Left ventricle myocardium inferior (tissue), 1 donor: ENCODE data around the gene CHPF. TPM values are rescaled to one million over a fixed set of nuclear protein-coding genes. Genes with fewer than 3 reads are reported as not detected.

ENCODE experiments used
- DNase-seq: peaks from one replicate; pipeline ENCODE4 v3.0.0-alpha.2; 2020
- H3K27ac ChIP-seq: fragments of 200-600 bp; replicated peaks from 2 replicates; pipeline ENCODE4 v1.8.0; 2021
- H3K27me3 ChIP-seq: fragments of 200-600 bp; 2 replicates; pipeline ENCODE4 v1.8.0; 2021; ENCODE audit warnings: low read depth
- H3K36me3 ChIP-seq: fragments of 200-600 bp; 2 replicates; pipeline ENCODE4 v1.8.0; 2021
- H3K4me1 ChIP-seq: fragments of 200-600 bp; 2 replicates; pipeline ENCODE4 v1.8.0; 2021
- H3K4me3 ChIP-seq: fragments of 200-600 bp; 2 replicates; pipeline ENCODE4 v1.8.0; 2021; ENCODE audit warnings: mild to moderate bottlenecking, moderate library complexity
- H3K9me3 ChIP-seq: fragments of 200-600 bp; replicated peaks from 2 replicates; pipeline ENCODE4 v1.8.0; 2021
- CTCF ChIP-seq: fragments of 200-600 bp; IDR thresholded peaks from 2 replicates; pipeline ENCODE4 v1.8.0; 2021; ENCODE audit warnings: antibody characterized with exemption, mild to moderate bottlenecking, borderline replicate concordance
- intact Hi-C: fragments of 100-400 bp; cut with micrococcal nuclease; formaldehyde crosslinking; loops from one replicate; pipeline ENCODE4 v1.11.0; 2022
- total RNA-seq: library from RNA; stranded (reverse); fragmentation: NEBNext Ultra II Directional; extraction: Animal tissue kit (Norgen Biotek cat#: 25700); gene quantifications from one replicate; pipeline ENCODE4 v1.2.1, GENCODE V29; 2021
- donor health status: DM: no; HTN: yes; CAD: no; lungs with severe emphysema.

CHPF gene
- total RNA-seq, 1 donor from 2014 or later, result 104 TPM

GRCh38 chr2:219524817-219525216, 18.8 kb downstream of the CHPF start:
- no peak overlapping the region for H3K4me3 ChIP-seq
- intact Hi-C loops, result loop anchor here (10.0 kb wide), 1 partner anchor 70 kb away; no protein-coding TSS in a partner anchor
- TF ChIP-seq CTCF, result no peak
- no peaks in the 10 kb centered on the region for H3K9me3 ChIP-seq
- peaks cover 99% of the 10 kb centered on the region for H3K27me3 ChIP-seq
- peaks cover 50% of the 10 kb centered on the region for H3K4me1 ChIP-seq
- H3K27ac ChIP-seq, result no peak overlapping the region
- no peaks in the 10 kb centered on the region for H3K36me3 ChIP-seq
- no peak for DNase-seq

GRCh38 chr2:219523031-219523671, 20.5 kb downstream of the CHPF start:
- intact Hi-C loops, result loop anchor here (10.0 kb wide), 1 partner anchor 68 kb away; no protein-coding TSS in a partner anchor
- no peak for DNase-seq
- H3K27me3 ChIP-seq, result peaks cover 98% of the 10 kb centered on the region

GRCh38 chr2:219522111-219523030, 21.2 kb downstream of the CHPF start:
- peak overlapping the region; percentile 49 for H3K4me3 ChIP-seq
- intact Hi-C loops, result loop anchor here (10.0 kb wide), 1 partner anchor 68 kb away; no protein-coding TSS in a partner anchor
- no peaks in the 10 kb centered on the region for H3K36me3 ChIP-seq
- DNase-seq, result no peak
- no peak for TF ChIP-seq CTCF
- no peaks in the 10 kb centered on the region for H3K9me3 ChIP-seq
- H3K4me1 ChIP-seq, result peaks cover 46% of the 10 kb centered on the region
- peak overlapping the region; percentile 47 for H3K27ac ChIP-seq
- H3K27me3 ChIP-seq, result peaks cover 98% of the 10 kb centered on the region

More at GRCh38 chr2:219523031-219523671, 20.5 kb downstream of the CHPF start:
- Histone ChIP-seq H3K9me3 (no peaks in the 10 kb centered on the region), H3K4me1 (peaks cover 47% of the 10 kb centered on the region), H3K27ac (no peak overlapping the region), H3K4me3 (peak overlapping the region; percentile 49), H3K36me3 (no peaks in the 10 kb centered on the region)
- no peak for TF ChIP-seq CTCF

- Histone ChIP-seq H3K27ac (peak overlapping the region; percentile 47), H3K36me3 (no peaks in the 10 kb centered on the region), H3K9me3 (no peaks in the 10 kb centered on the region), H3K4me3 (peak overlapping the region; percentile 32), H3K4me1 (peaks cover 35% of the 10 kb centered on the region), H3K27me3 (peaks cover 98% of the 10 kb centered on the region)
- no peak for DNase-seq
- intact Hi-C loops, result loop anchor here (10.0 kb wide), 1 partner anchor 66 kb away; no protein-coding TSS in a partner anchor
- TF ChIP-seq CTCF, result peak; percentile 68
Measured at GRCh38 chr2:219521066-219521880, 22.3 kb downstream of the CHPF start.

GRCh38 chr2:219520079-219520478, 23.5 kb downstream of the CHPF start:
- peaks cover 98% of the 10 kb centered on the region for H3K27me3 ChIP-seq
- DNase-seq, result no peak
- no peak overlapping the region for H3K4me3 ChIP-seq
- no peak for TF ChIP-seq CTCF
- no peaks in the 10 kb centered on the region for H3K9me3 ChIP-seq
- H3K36me3 ChIP-seq, result no peaks in the 10 kb centered on the region
- H3K4me1 ChIP-seq, result peaks cover 27% of the 10 kb centered on the region
- intact Hi-C loops, result loop anchor here (10.0 kb wide), 1 partner anchor 65 kb away; no protein-coding TSS in a partner anchor
- no peak overlapping the region for H3K27ac ChIP-seq
